ENCODE results near the gene SLC39A11.

- TF ChIP-seq, protein P1, sequence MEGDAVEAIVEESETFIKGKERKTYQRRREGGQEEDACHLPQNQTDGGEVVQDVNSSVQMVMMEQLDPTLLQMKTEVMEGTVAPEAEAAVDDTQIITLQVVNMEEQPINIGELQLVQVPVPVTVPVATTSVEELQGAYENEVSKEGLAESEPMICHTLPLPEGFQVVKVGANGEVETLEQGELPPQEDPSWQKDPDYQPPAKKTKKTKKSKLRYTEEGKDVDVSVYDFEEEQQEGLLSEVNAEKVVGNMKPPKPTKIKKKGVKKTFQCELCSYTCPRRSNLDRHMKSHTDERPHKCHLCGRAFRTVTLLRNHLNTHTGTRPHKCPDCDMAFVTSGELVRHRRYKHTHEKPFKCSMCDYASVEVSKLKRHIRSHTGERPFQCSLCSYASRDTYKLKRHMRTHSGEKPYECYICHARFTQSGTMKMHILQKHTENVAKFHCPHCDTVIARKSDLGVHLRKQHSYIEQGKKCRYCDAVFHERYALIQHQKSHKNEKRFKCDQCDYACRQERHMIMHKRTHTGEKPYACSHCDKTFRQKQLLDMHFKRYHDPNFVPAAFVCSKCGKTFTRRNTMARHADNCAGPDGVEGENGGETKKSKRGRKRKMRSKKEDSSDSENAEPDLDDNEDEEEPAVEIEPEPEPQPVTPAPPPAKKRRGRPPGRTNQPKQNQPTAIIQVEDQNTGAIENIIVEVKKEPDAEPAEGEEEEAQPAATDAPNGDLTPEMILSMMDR (IDR thresholded peaks at IDR 0.05) = no peak
- no peak for TF ChIP-seq POLR2A (IDR thresholded peaks at IDR 0.05)
Observed at GRCh38 chr17:72700226-72700625, 392.3 kb downstream of the SLC39A11 start.
